MCF 10A (cell line): ENCODE results near the gene IAH1. TPM values are rescaled to one million over a fixed set of nuclear protein-coding genes. Genes with fewer than 3 reads are reported as not detected.
A peak's percentile ranks its signal among the peaks of the same experiment; 100 is the strongest.

Experiments used
- BruUV-seq: library from RNA; stranded (reverse); fragments of 400-500 nt; replicated peaks from 2 replicates; lab custom pipeline; 2021; lab: Mats Ljungman, UMichigan
- CTCF ChIA-PET: fragments of 300-600 bp; sonication (Branson Sonifier 250); formaldehyde crosslinking; extraction: SDS; loops from one replicate; lab custom pipeline; 2021; ENCODE audit warnings: antibody characterized with exemption, inconsistent platforms; lab: Yijun Ruan, JAX
- POLR2A ChIA-PET: fragments of 300-600, 350-650 bp; sonication (Branson Sonifier 250); formaldehyde crosslinking; extraction: SDS; loops from one replicate; lab custom pipeline; 2020; ENCODE audit warnings: antibody characterized with exemption, inconsistent platforms; lab: Yijun Ruan, JAX
- DNase-seq: peaks from one replicate; pipeline ENCODE4 v3.0.0-alpha.2; 2018; ENCODE audit not compliant: unreplicated experiment
- H3K27ac Mint-ChIP-seq: one replicate; pipeline ENCODE4 v1.8.0; 2022; ENCODE audit warnings: mild to moderate bottlenecking, low read depth, mixed read lengths; ENCODE audit not compliant: unreplicated experiment
- H3K27me3 Mint-ChIP-seq: one replicate; pipeline ENCODE4 v1.8.0; 2022; ENCODE audit warnings: mixed read lengths; ENCODE audit not compliant: insufficient read depth, unreplicated experiment
- H3K36me3 Mint-ChIP-seq: one replicate; pipeline ENCODE4 v1.8.0; 2022; ENCODE audit warnings: mild to moderate bottlenecking, moderate library complexity, mixed read lengths; ENCODE audit not compliant: insufficient read depth, unreplicated experiment
- H3K4me1 Mint-ChIP-seq: one replicate; pipeline ENCODE4 v1.8.0; 2022; ENCODE audit warnings: mixed read lengths; ENCODE audit not compliant: insufficient read depth, unreplicated experiment
- H3K4me3 Mint-ChIP-seq: one replicate; pipeline ENCODE4 v1.8.0; 2022; ENCODE audit warnings: mild to moderate bottlenecking, moderate library complexity, mixed read lengths; ENCODE audit not compliant: unreplicated experiment
- H3K9me3 Mint-ChIP-seq: one replicate; pipeline ENCODE4 v1.8.0; 2022; ENCODE audit warnings: mixed read lengths; ENCODE audit not compliant: unreplicated experiment
- CTCF ChIP-seq: fragments of 200-600 bp; IDR thresholded peaks from one replicate; pipeline ENCODE4 v1.8.0; 2022; ENCODE audit warnings: antibody characterized with exemption, mild to moderate bottlenecking; ENCODE audit not compliant: unreplicated experiment
- intact Hi-C: fragments of 100-400 bp; cut with micrococcal nuclease; formaldehyde crosslinking; loops from 2 replicates; pipeline ENCODE4 v1.14.1; 2022
- total RNA-seq: library from RNA; stranded (reverse); gene quantifications from 2 replicates; pipeline ENCODE4 v1.2.3, GENCODE V29; 2022

Gene IAH1
- total RNA-seq, 1 experiment from 2014 or later, result 74.7 TPM

DNA sequence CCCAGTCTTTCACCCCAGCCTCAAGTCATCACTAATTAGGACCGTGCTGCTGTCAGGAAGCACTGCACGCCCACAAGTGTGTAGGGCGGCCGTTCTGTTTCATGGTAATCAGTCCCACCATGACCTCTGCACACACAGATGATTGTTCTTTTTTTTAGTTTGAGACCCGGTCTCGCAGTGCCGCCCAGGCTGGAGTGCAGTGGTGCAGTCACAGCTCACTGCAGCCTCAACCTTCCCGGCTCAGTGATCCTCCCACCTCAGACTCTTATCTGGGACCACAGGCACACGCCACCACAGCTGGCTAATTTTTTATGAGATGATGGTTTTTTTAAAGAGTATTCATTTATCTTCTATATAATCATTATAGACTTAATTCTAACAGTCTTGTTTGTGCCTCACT is 1.8 kb upstream of the IAH1 start:
- no peak overlapping the region for H3K4me3 Mint-ChIP-seq

GRCh38 chr2:9473308-9473984 is 905 bp upstream of the IAH1 start:
- Mint-ChIP-seq H3K4me3 (peak overlapping the region; percentile 74), H3K36me3 (peaks cover 40% of the 10 kb centered on the region), H3K9me3 (no peaks in the 10 kb centered on the region), H3K27ac (no peak overlapping the region), H3K27me3 (no peaks in the 10 kb centered on the region), H3K4me1 (peaks cover 11% of the 10 kb centered on the region)
- BruUV-seq, result no TSS peak
- no peak for DNase-seq
- intact Hi-C loops, result no loop called here
- POLR2A ChIA-PET, result interaction anchor here (0.8 to 1.3 kb wide), 6 partner anchors 13 to 156 kb away, joined by 3 to 8 read pairs (median 4); partner anchors contain the start of genes ADAM17, CPSF3 and ITGB1BP1
- CTCF ChIA-PET, result no interaction called here
- no peak for TF ChIP-seq CTCF

More for the DNA sequence above, 1.8 kb upstream of the IAH1 start:
- Mint-ChIP-seq H3K4me1 (peaks cover 11% of the 10 kb centered on the region), H3K27me3 (no peaks in the 10 kb centered on the region), H3K9me3 (no peaks in the 10 kb centered on the region), H3K36me3 (peaks cover 35% of the 10 kb centered on the region), H3K27ac (no peak overlapping the region)
- intact Hi-C loops, result no loop called here
- TF ChIP-seq CTCF, result no peak
- POLR2A ChIA-PET, result interaction anchor here (0.8 kb wide), 1 partner anchor 157 kb away, joined by 3 read pairs; no protein-coding TSS in a partner anchor
- CTCF ChIA-PET, result no interaction called here
- DNase-seq, result no peak
- BruUV-seq, result no TSS peak

- no TSS peak for BruUV-seq
- DNase-seq, result no peak
- H3K9me3 Mint-ChIP-seq, result no peaks in the 10 kb centered on the region
- H3K27ac Mint-ChIP-seq, result no peak overlapping the region
- H3K4me1 Mint-ChIP-seq, result peaks cover 11% of the 10 kb centered on the region
- no peaks in the 10 kb centered on the region for H3K27me3 Mint-ChIP-seq
- no peak for TF ChIP-seq CTCF
- intact Hi-C loops, result loop anchor here (2.0 kb wide), 1 partner anchor 331 kb away; no protein-coding TSS in a partner anchor
- POLR2A ChIA-PET, result interaction anchor here (1.0 to 1.9 kb wide), 5 partner anchors 12 to 156 kb away, joined by 3 to 9 read pairs (median 4); partner anchors contain the start of genes ADAM17, CPSF3 and ITGB1BP1
- CTCF ChIA-PET, result no interaction called here
- H3K36me3 Mint-ChIP-seq, result peaks cover 42% of the 10 kb centered on the region
- peak overlapping the region; percentile 74 for H3K4me3 Mint-ChIP-seq
These were observed 378 bp upstream of the IAH1 start for GRCh38 chr2:9473985-9474360.

DNA sequence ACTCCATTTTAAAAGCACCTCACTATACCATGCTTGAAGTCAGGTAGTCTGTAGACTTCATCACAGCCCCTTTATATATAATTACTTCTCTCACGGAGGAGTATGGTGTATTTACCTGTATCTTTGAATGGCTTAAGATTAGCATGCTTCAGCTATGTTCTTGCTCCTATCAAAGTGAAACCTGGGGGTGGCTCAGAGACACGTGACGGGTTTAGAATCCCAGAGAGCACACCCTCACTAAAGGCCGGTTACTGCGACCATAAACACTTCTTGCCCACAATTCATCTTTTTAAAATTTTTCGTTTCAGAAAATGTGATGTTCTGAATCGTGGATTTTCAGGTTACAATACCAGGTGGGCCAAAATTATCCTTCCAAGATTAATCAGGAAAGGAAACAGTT is 3.6 kb downstream of the IAH1 start:
- no peak for TF ChIP-seq CTCF
- no peak overlapping the region for H3K4me3 Mint-ChIP-seq
- POLR2A ChIA-PET, result interaction anchor here (1.6 kb wide), 1 partner anchor 87 kb away, joined by 3 read pairs; no protein-coding TSS in a partner anchor
- peaks cover 11% of the 10 kb centered on the region for H3K4me1 Mint-ChIP-seq
- H3K27ac Mint-ChIP-seq, result no peak overlapping the region
- CTCF ChIA-PET, result no interaction called here
- no TSS peak for BruUV-seq
- no peak for DNase-seq
- no peaks in the 10 kb centered on the region for H3K9me3 Mint-ChIP-seq
- intact Hi-C loops, result loop anchor here (5.0 kb wide), 1 partner anchor 74 kb away; no protein-coding TSS in a partner anchor
- H3K27me3 Mint-ChIP-seq, result no peaks in the 10 kb centered on the region
- H3K36me3 Mint-ChIP-seq, result peaks cover 72% of the 10 kb centered on the region
